Measurements from ENCODE around the gene PLEKHA4. TPM values are rescaled to one million over a fixed set of nuclear protein-coding genes. Genes with fewer than 3 reads are reported as not detected.

PLEKHA4 gene
- total and polyA plus RNA-seq, 4 experiments from 2014 or later, result 2.3 to 7.5 (median 4.7) TPM

DNA sequence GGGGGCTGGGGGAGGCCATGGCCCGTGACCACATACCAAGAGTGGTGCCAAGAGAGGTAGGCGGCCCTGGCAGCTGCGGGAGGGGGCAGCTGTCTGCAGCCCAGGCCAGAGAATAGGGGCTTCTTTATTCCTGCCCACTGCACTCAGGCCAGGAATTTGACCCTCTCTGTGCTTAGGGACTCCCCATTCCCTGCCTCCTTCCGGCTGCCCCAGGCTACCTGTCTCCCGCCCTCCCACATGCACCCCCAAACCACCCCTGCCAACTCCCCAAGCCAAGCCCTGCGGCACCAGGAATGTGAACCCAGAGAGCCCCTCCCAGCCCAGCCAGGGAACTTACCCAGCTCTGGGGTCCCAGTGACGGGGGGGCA lies 687 bp downstream of the PLEKHA4 start:
- H3K27ac Mint-ChIP-seq, result peak overlapping the region in 1 of 7 donors; percentile 8
- CTCF ChIA-PET (ENCODE audit: partially characterized antibody), result no interaction called here

GRCh38 chr19:48867123-48867745 lies 1.2 kb downstream of the PLEKHA4 start:
- Histone ChIP-seq H3K27me3 (ENCODE audit: insufficient read depth, low read length) (no peaks in the 10 kb centered on the region), H3K36me3 (ENCODE audit: insufficient read depth, low read length) (no peaks in the 10 kb centered on the region), H3K27ac (ENCODE audit: low read depth, low read length) (no peak overlapping the region), H3K4me3 (ENCODE audit: low read length in 2 of 2) (no peak overlapping the region), H3K9me3 (ENCODE audit: control insufficient read depth in 1 of 2, low read length in 2 of 2) (no peaks in the 10 kb centered on the region), H3K4me1 (ENCODE audit: insufficient read depth, low read length) (no peaks in the 10 kb centered on the region)
- H3K4me1 Mint-ChIP-seq, result peaks cover 0 to 4% (median 2%) of the 10 kb centered on the region in 4 donors
- intact Hi-C loops (cut with micrococcal nuclease), result no loop called here
- peaks cover 0 to 3% (median 0%) of the 10 kb centered on the region in 8 donors for H3K9me3 Mint-ChIP-seq
- H3K27ac Mint-ChIP-seq, result peak overlapping the region in 2 of 7 donors; percentile 24 to 42
- ChIA-PET POLR2A (ENCODE audit: partially characterized antibody) (no interaction called here), CTCF (ENCODE audit: partially characterized antibody) (no interaction called here)
- no peak overlapping the region for H3K4me3 Mint-ChIP-seq
- H3K36me3 Mint-ChIP-seq, result peaks cover 0 to 2% of the 10 kb centered on the region in 2 donors
- no peak for DNase-seq
- peaks cover 4 to 7% of the 10 kb centered on the region in 2 donors for H3K27me3 Mint-ChIP-seq

More for the DNA sequence above, 687 bp downstream of the PLEKHA4 start:
- Histone ChIP-seq H3K36me3 (ENCODE audit: insufficient read depth, low read length) (no peaks in the 10 kb centered on the region), H3K27me3 (ENCODE audit: insufficient read depth, low read length) (no peaks in the 10 kb centered on the region), H3K4me1 (ENCODE audit: insufficient read depth, low read length) (no peaks in the 10 kb centered on the region), H3K4me3 (ENCODE audit: low read length in 2 of 2) (no peak overlapping the region), H3K27ac (ENCODE audit: low read depth, low read length) (no peak overlapping the region), H3K9me3 (ENCODE audit: control insufficient read depth in 1 of 2, low read length in 2 of 2) (no peaks in the 10 kb centered on the region)
- H3K9me3 Mint-ChIP-seq, result peaks cover 0 to 8% (median 0%) of the 10 kb centered on the region in 8 donors
- POLR2A ChIA-PET (ENCODE audit: partially characterized antibody), result no interaction called here
- peaks cover 1 to 9% (median 2%) of the 10 kb centered on the region in 4 donors for H3K4me1 Mint-ChIP-seq
- H3K36me3 Mint-ChIP-seq, result peaks cover 0 to 7% of the 10 kb centered on the region in 2 donors
- intact Hi-C loops (cut with micrococcal nuclease), result no loop called here
- DNase-seq, result no peak
- no peak overlapping the region for H3K4me3 Mint-ChIP-seq
- peaks cover 4 to 9% of the 10 kb centered on the region in 2 donors for H3K27me3 Mint-ChIP-seq

DNA sequence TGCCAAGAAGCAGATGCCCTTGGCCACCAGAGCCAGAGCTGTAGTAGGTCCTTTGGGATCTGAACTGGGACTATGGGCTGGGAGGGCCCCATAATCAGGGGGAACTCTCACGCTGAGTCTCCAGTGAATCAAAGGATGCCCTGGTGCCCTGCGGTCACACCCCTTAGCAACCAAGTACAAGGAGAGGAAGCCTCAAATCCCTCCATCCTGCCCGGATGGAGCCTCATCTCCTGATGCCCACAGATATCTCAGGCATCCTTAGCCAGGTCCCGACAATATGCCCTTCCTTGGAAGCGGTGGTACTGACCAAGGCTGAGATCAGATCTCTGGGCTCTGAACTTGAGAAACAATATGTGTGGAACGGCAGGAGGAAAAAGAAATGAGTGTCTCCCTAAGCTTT lies 1.7 kb downstream of the PLEKHA4 start:
- Mint-ChIP-seq H3K4me3 (no peak overlapping the region), H3K27me3 (peaks cover 4 to 5% of the 10 kb centered on the region in 2 donors), H3K4me1 (no peaks in the 10 kb centered on the region), H3K9me3 (no peaks in the 10 kb centered on the region), H3K36me3 (no peaks in the 10 kb centered on the region), H3K27ac (peak overlapping the region in 1 of 7 donors; percentile 24)
- Histone ChIP-seq H3K9me3 (ENCODE audit: control insufficient read depth in 1 of 2, low read length in 2 of 2) (no peaks in the 10 kb centered on the region), H3K27ac (ENCODE audit: low read depth, low read length) (no peak overlapping the region), H3K4me3 (ENCODE audit: low read length in 2 of 2) (no peak overlapping the region), H3K36me3 (ENCODE audit: insufficient read depth, low read length) (no peaks in the 10 kb centered on the region), H3K27me3 (ENCODE audit: insufficient read depth, low read length) (no peaks in the 10 kb centered on the region), H3K4me1 (ENCODE audit: insufficient read depth, low read length) (no peaks in the 10 kb centered on the region)
- DNase-seq, result no peak
- intact Hi-C loops (cut with micrococcal nuclease), result no loop called here
- CTCF ChIA-PET (ENCODE audit: partially characterized antibody), result no interaction called here
- POLR2A ChIA-PET (ENCODE audit: partially characterized antibody), result interaction anchor here (1.3 kb wide), 1 partner anchor 15 kb away, joined by 3 read pairs; no protein-coding TSS in a partner anchor

DNA sequence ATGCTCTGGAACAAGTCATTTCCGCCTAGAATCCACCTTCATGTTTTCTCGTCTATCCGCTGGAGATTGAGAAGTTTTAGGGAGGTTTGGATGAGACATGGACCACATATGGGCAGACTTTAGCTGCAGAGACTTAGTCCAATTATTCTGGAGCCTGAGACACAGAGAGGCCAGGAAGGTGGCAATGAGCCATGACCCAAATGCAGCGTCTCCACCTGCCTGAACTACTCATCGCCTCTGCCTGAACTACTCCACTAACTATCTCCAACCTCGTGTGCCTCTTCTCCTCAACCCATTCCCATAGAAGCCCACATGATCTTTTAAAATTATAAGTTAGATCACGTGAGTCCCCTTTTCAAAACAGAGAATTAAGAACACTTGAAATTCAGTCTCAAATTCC lies 5.6 kb downstream of the PLEKHA4 start:
- H3K27me3 ChIP-seq (ENCODE audit: insufficient read depth, low read length), result no peaks in the 10 kb centered on the region
- CTCF ChIA-PET (ENCODE audit: partially characterized antibody), result no interaction called here
- no peak overlapping the region for H3K27ac ChIP-seq (ENCODE audit: low read depth, low read length)
- peaks cover 2 to 4% of the 10 kb centered on the region in 2 donors for H3K27me3 Mint-ChIP-seq
- no peak overlapping the region for H3K27ac Mint-ChIP-seq
- no peaks in the 10 kb centered on the region for H3K9me3 ChIP-seq (ENCODE audit: control insufficient read depth in 1 of 2, low read length in 2 of 2)
- no peaks in the 10 kb centered on the region for H3K9me3 Mint-ChIP-seq
- no peak for DNase-seq
- H3K4me3 Mint-ChIP-seq, result no peak overlapping the region
- no peaks in the 10 kb centered on the region for H3K36me3 Mint-ChIP-seq
- POLR2A ChIA-PET (ENCODE audit: partially characterized antibody), result interaction anchor here (2.1 kb wide), 1 partner anchor 10 kb away, joined by 7 read pairs; the partner anchor contains the start of gene PPP1R15A
- peaks cover 14% of the 10 kb centered on the region for H3K4me1 ChIP-seq (ENCODE audit: insufficient read depth, low read length)
- intact Hi-C loops (cut with micrococcal nuclease), result no loop called here
- no peak overlapping the region for H3K4me3 ChIP-seq (ENCODE audit: low read length in 2 of 2)
- no peaks in the 10 kb centered on the region for H3K36me3 ChIP-seq (ENCODE audit: insufficient read depth, low read length)
- H3K4me1 Mint-ChIP-seq, result peaks cover 2 to 10% (median 6%) of the 10 kb centered on the region in 4 donors

- no peaks in the 10 kb centered on the region for H3K27me3 ChIP-seq (ENCODE audit: insufficient read depth, low read length)
- POLR2A ChIA-PET (ENCODE audit: partially characterized antibody), result interaction anchor here (0.6 to 2.1 kb wide), 2 partner anchors 11 to 14 kb away, joined by 3 to 7 read pairs; partner anchors contain the start of gene PPP1R15A
Measured at GRCh38 chr19:48861313-48861712, 7.1 kb downstream of the PLEKHA4 start.

GRCh38 chr19:48859711-48860572 lies 8.5 kb downstream of the PLEKHA4 start:
- Histone ChIP-seq H3K27me3 (ENCODE audit: insufficient read depth, low read length) (no peaks in the 10 kb centered on the region), H3K36me3 (ENCODE audit: insufficient read depth, low read length) (no peaks in the 10 kb centered on the region), H3K4me3 (ENCODE audit: low read length in 2 of 2) (peak overlapping the region; percentile 45 to 55), H3K9me3 (ENCODE audit: control insufficient read depth in 1 of 2, low read length in 2 of 2) (no peaks in the 10 kb centered on the region), H3K27ac (ENCODE audit: low read depth, low read length) (peak overlapping the region; percentile 35), H3K4me1 (ENCODE audit: insufficient read depth, low read length) (peaks cover 14% of the 10 kb centered on the region)
- ChIA-PET POLR2A (ENCODE audit: partially characterized antibody) (interaction anchor here (0.6 to 1.2 kb wide), 3 partner anchors 12 to 173 kb away, joined by 3 to 5 read pairs (median 4); partner anchors contain the start of gene PPP1R15A), CTCF (ENCODE audit: partially characterized antibody) (no interaction called here)
- Mint-ChIP-seq H3K27me3 (no peaks in the 10 kb centered on the region), H3K27ac (peak overlapping the region in 1 of 7 donors; percentile 25), H3K36me3 (no peaks in the 10 kb centered on the region), H3K4me3 (peak overlapping the region in 5 of 8 donors; percentile 15 to 90 (median 38)), H3K9me3 (no peaks in the 10 kb centered on the region), H3K4me1 (peaks cover 2 to 10% (median 6%) of the 10 kb centered on the region in 4 donors)
- intact Hi-C loops (cut with micrococcal nuclease), result loop anchor here (1.0 to 10.0 kb wide), 3 partner anchors 12 to 73 kb away; partner anchors contain the start of genes DHDH, NUCB1 and PPP1R15A
- DNase-seq, result no peak

More at GRCh38 chr19:48861313-48861712, 7.1 kb downstream of the PLEKHA4 start:
- Mint-ChIP-seq H3K9me3 (no peaks in the 10 kb centered on the region), H3K27me3 (peaks cover 0 to under 1% of the 10 kb centered on the region in 2 donors), H3K27ac (no peak overlapping the region), H3K36me3 (no peaks in the 10 kb centered on the region), H3K4me1 (peaks cover 2 to 10% (median 6%) of the 10 kb centered on the region in 4 donors), H3K4me3 (peak overlapping the region in 1 of 8 donors; percentile 2)
- Histone ChIP-seq H3K27ac (ENCODE audit: low read depth, low read length) (no peak overlapping the region), H3K4me3 (ENCODE audit: low read length in 2 of 2) (no peak overlapping the region), H3K9me3 (ENCODE audit: control insufficient read depth in 1 of 2, low read length in 2 of 2) (no peaks in the 10 kb centered on the region), H3K4me1 (ENCODE audit: insufficient read depth, low read length) (peaks cover 14% of the 10 kb centered on the region), H3K36me3 (ENCODE audit: insufficient read depth, low read length) (no peaks in the 10 kb centered on the region)
- intact Hi-C loops (cut with micrococcal nuclease), result no loop called here
- no peak for DNase-seq
- CTCF ChIA-PET (ENCODE audit: partially characterized antibody), result no interaction called here
